CD4-positive, alpha-beta T cell treated with Interferon gamma for 1 hour (primary cell): Measurements from ENCODE around the gene ZNF665.
"Not testable (repeated sequence)": the region's sequence is repeated elsewhere in the genome, so short reads cannot be mapped to it uniquely, and the experiment has no call there.

Experiments
- DNase-seq: peaks from one replicate; pipeline ENCODE4 v3.0.0-alpha.2; 2020

ZNF665 gene

GRCh38 chr19:53192771-53193534 lies at the start of gene ZNF665:
Gene ZNF665 (minus strand): TSS chr19:53193358. CDS start chr19:53182898, 10,460 bp downstream.
- peak; percentile 88 for DNase-seq

- no peak for DNase-seq
Observed at GRCh38 chr19:53237114-53237777, 44.1 kb upstream of the ZNF665 start.

GRCh38 chr19:53224606-53225005 lies 31.4 kb upstream of the ZNF665 start:
- DNase-seq: no peak

GRCh38 chr19:53222716-53223115 lies 29.6 kb upstream of the ZNF665 start:
- not testable (repeated sequence) for DNase-seq

GRCh38 chr19:53212703-53213320 lies 19.7 kb upstream of the ZNF665 start:
- no peak for DNase-seq

- DNase-seq: not testable (repeated sequence)
Observed at GRCh38 chr19:53211554-53211953, 18.4 kb upstream of the ZNF665 start.

- peak; percentile 96 for DNase-seq
Observed at GRCh38 chr19:53196777-53197396, 3.7 kb upstream of the ZNF665 start.

GRCh38 chr19:53195265-53195903 lies 2.2 kb upstream of the ZNF665 start:
- peak; percentile 77 for DNase-seq

GRCh38 chr19:53193535-53194222 lies 521 bp upstream of the ZNF665 start:
- no peak for DNase-seq

GRCh38 chr19:53190253-53190652 lies 2.9 kb downstream of the ZNF665 start:
- no peak for DNase-seq

GRCh38 chr19:53189691-53190198 lies 3.4 kb downstream of the ZNF665 start:
- DNase-seq: not testable (repeated sequence)

- DNase-seq: not testable (repeated sequence)
Observed at GRCh38 chr19:53185155-53185882, 7.8 kb downstream of the ZNF665 start.

GRCh38 chr19:53183146-53183764 lies 9.9 kb downstream of the ZNF665 start:
- DNase-seq: no peak

GRCh38 chr19:53182202-53182601 lies 11.0 kb downstream of the ZNF665 start:
- no peak for DNase-seq

GRCh38 chr19:53177986-53178385 lies 15.2 kb downstream of the ZNF665 start:
- DNase-seq: no peak

- no peak for DNase-seq
Observed at GRCh38 chr19:53172889-53173288, 20.3 kb downstream of the ZNF665 start.

GRCh38 chr19:53165691-53166091 lies 27.5 kb downstream of the ZNF665 start:
- no peak for DNase-seq

GRCh38 chr19:53161123-53161522 lies 32.0 kb downstream of the ZNF665 start:
- DNase-seq: no peak

- DNase-seq: no peak
Observed at GRCh38 chr19:53160350-53160749, 32.8 kb downstream of the ZNF665 start.

- DNase-seq: peak; percentile 18
Observed at GRCh38 chr19:53158119-53158656, 35.0 kb downstream of the ZNF665 start.

- no peak for DNase-seq
Observed at GRCh38 chr19:53157626-53158025, 35.5 kb downstream of the ZNF665 start.
